GM12872 (cell line): ENCODE results near the gene PADI4.

Experiments used
- TF ChIP-seq, protein P1 (sequence below): IDR thresholded peaks from 3 replicates; pipeline ENCODE4 v1.5.1; 2011; ENCODE audit warnings: low read depth, mild to moderate bottlenecking, low read length, moderate library complexity; ENCODE audit not compliant: insufficient read depth

The PADI4 gene

GRCh38 chr1:17356387-17357026 lies 48.5 kb downstream of the PADI4 start:
- TF ChIP-seq, protein P1, sequence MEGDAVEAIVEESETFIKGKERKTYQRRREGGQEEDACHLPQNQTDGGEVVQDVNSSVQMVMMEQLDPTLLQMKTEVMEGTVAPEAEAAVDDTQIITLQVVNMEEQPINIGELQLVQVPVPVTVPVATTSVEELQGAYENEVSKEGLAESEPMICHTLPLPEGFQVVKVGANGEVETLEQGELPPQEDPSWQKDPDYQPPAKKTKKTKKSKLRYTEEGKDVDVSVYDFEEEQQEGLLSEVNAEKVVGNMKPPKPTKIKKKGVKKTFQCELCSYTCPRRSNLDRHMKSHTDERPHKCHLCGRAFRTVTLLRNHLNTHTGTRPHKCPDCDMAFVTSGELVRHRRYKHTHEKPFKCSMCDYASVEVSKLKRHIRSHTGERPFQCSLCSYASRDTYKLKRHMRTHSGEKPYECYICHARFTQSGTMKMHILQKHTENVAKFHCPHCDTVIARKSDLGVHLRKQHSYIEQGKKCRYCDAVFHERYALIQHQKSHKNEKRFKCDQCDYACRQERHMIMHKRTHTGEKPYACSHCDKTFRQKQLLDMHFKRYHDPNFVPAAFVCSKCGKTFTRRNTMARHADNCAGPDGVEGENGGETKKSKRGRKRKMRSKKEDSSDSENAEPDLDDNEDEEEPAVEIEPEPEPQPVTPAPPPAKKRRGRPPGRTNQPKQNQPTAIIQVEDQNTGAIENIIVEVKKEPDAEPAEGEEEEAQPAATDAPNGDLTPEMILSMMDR: no peak

GRCh38 chr1:17358557-17358956 lies 50.6 kb downstream of the PADI4 start:
- TF ChIP-seq, protein P1: no peak

- TF ChIP-seq, protein P1: no peak
Measured at GRCh38 chr1:17359031-17359430, 51.0 kb downstream of the PADI4 start.

- TF ChIP-seq, protein P1: no peak
Measured at GRCh38 chr1:17359808-17360207, 51.8 kb downstream of the PADI4 start.

- TF ChIP-seq, protein P1: no peak
Measured at GRCh38 chr1:17360272-17360956, 52.4 kb downstream of the PADI4 start.

- TF ChIP-seq, protein P1: no peak
Measured at GRCh38 chr1:17361687-17362086, 53.7 kb downstream of the PADI4 start.

- TF ChIP-seq, protein P1: no peak
Measured at GRCh38 chr1:17363351-17363750, 55.4 kb downstream of the PADI4 start.
